ENCODE measurements around the gene SLC2A6.

Gene SLC2A6

DNA sequence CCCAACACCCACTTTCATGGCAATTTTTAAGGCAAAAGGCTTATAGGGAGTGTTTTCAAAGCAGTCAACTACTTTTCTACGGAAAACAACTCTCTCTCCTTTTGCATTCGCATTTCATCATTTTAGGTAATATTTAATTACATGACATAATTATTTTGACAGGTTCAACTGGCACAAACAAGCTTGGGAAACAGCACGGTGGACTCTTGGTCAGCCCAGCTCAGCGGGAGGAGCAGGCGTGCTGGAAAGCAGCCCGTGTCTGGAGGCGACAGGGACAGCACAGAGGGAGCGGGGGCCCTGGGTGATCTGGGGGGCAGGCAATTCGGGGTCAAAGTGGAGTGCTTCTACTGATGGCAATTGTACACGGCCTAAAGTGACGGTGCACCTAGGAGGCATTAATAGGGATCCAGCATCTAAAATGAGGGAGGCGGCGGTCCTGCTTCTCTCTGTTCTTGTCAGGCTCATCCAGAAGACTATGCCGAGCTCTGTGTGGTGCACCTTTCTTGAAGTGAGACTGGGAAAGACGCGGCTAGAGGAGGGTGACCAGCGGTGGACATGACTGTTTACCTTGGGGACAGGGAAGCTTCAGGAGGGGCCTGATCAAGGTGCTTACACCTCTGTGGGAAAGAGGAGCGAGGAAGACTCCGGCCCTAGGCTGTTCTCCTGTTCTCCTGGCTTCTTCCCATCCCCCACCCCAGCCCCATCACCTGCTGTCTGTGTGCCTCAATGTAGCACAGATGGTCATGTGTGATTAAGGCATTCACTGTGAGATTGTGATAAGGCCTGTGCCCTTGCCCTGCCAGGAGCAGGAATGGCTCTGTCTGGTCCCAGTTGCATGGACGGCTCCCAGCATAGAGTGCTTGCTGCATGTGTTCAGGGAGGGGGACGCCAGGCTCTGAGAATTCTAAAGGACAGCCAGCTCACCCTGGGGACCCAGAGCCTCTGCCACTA, 42.5 kb upstream of the SLC2A6 start:
- H3K36me3 ChIP-seq (ENCODE audit: control insufficient read depth in 1 of 2, insufficient read depth in 2 of 2, low read length in 2 of 2): no peaks in the 10 kb centered on the region
- peaks cover 0 to 5% of the 10 kb centered on the region in 2 donors for H3K4me1 ChIP-seq (ENCODE audit: control insufficient read depth in 1 of 2, insufficient read depth in 2 of 2, low read length in 2 of 2)
- no peak overlapping the region for H3K27ac ChIP-seq (ENCODE audit: low read length)
- H3K27me3 ChIP-seq (ENCODE audit: low read depth, low read length): no peaks in the 10 kb centered on the region
- H3K4me3 ChIP-seq (ENCODE audit: low read depth in 1 of 2, low read length in 2 of 2): no peak overlapping the region
- H3K9me3 ChIP-seq (ENCODE audit: control insufficient read depth in 1 of 2, low read length in 2 of 2): no peaks in the 10 kb centered on the region

DNA sequence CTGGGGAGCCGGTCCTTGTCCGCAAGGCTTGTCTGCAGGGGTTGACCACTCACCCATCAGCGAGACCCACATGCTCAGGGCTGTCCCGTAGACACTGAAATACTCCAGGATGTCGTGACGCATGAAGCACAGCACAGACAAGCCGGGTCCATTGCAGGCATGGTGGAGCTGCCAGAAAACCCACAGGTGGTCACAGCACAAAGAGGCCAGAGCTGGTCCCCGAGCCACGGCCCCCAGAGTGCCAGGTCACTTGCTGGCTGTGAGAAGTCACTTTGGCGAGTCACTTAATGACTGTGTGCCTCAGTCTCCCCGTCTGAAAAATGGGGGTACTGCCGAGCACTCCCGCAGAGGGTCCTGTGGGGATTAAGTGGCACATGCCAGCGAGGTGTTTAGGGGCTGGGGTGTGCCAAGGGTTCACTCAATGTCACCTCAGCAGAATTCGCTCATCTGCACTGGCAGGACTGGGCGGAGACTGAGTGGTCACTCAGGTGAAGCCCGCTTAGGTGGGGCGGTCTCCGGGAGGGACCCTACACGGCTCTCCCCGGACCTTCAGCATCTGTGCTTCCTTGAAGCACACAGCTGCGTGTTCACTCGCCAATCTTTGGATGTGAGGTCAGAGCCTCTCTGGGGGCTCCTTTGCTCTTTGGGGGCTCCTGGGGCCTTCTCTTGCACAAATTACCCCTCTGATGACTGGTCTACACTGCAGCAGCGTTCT, 41.4 kb upstream of the SLC2A6 start:
- no peaks in the 10 kb centered on the region for H3K36me3 ChIP-seq (ENCODE audit: control insufficient read depth in 1 of 2, insufficient read depth in 2 of 2, low read length in 2 of 2)
- no peaks in the 10 kb centered on the region for H3K9me3 ChIP-seq (ENCODE audit: control insufficient read depth in 1 of 2, low read length in 2 of 2)
- no peak overlapping the region for H3K4me3 ChIP-seq (ENCODE audit: low read depth in 1 of 2, low read length in 2 of 2)
- H3K27me3 ChIP-seq (ENCODE audit: low read depth, low read length): no peaks in the 10 kb centered on the region
- no peaks in the 10 kb centered on the region for H3K4me1 ChIP-seq (ENCODE audit: control insufficient read depth in 1 of 2, insufficient read depth in 2 of 2, low read length in 2 of 2)
- no peak overlapping the region for H3K27ac ChIP-seq (ENCODE audit: low read length)

DNA sequence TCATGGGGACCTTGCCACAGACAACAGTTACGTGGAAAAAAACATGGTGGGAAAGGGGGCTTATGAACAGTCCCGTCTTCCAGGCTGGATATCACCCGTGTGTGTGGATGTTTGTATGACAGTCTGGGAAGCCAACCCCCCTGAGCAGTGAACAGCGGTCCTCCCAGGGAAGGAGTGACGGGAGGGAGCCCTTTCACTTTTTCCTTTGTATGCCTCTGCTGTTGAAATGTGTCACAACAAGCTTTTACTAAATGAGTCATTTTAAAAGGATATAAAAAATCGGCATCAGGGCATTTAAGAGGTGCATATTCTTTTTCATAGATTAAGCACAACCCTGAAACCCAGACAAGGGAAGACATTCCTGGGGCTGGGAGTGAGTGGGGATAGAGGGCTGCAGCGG, 40.8 kb upstream of the SLC2A6 start:
- no peaks in the 10 kb centered on the region for H3K36me3 ChIP-seq (ENCODE audit: control insufficient read depth in 1 of 2, insufficient read depth in 2 of 2, low read length in 2 of 2)
- H3K27me3 ChIP-seq (ENCODE audit: low read depth, low read length): no peaks in the 10 kb centered on the region
- H3K4me3 ChIP-seq (ENCODE audit: low read depth in 1 of 2, low read length in 2 of 2): no peak overlapping the region
- no peaks in the 10 kb centered on the region for H3K4me1 ChIP-seq (ENCODE audit: control insufficient read depth in 1 of 2, insufficient read depth in 2 of 2, low read length in 2 of 2)
- no peaks in the 10 kb centered on the region for H3K9me3 ChIP-seq (ENCODE audit: control insufficient read depth in 1 of 2, low read length in 2 of 2)
- H3K27ac ChIP-seq (ENCODE audit: low read length): no peak overlapping the region

DNA sequence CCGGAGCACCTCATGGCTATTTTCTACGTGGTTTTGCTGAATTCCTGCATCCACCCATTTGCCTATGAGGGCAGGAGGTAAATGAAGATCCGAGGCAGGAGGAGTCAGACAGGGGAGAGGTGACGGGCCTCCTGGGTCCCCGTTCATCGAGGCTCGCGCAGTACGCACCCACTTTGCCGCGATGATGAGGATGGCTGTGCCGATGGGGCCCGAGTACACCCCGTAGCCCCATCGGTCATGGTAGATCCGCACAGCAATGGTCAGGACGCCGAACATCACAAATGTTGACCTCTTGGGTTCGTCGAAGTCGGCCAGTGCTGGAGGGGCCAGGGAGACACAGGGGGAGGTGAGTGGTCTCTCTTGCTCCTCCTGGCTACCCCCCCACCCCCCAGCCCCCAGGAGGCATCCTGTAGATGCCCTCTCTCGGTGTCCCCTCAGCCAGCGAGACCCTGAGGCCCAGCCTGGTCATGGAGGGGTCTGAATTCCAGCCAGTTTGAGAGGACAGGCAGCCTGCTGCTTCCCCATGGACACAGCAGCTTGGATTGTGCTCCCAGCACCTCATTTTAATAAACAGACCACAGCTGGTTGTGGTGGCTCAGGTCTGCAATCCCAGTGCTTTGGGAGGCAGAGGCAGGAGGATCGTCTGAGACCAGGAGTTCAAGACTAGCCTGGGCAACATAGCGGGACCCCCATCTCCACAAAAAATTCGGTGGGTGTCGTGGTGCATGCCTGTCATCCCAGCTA, 40.0 kb upstream of the SLC2A6 start:
- Histone ChIP-seq H3K36me3 (ENCODE audit: control insufficient read depth in 1 of 2, insufficient read depth in 2 of 2, low read length in 2 of 2) (no peaks in the 10 kb centered on the region), H3K27ac (ENCODE audit: low read length) (no peak overlapping the region), H3K9me3 (ENCODE audit: control insufficient read depth in 1 of 2, low read length in 2 of 2) (no peaks in the 10 kb centered on the region), H3K27me3 (ENCODE audit: low read depth, low read length) (no peaks in the 10 kb centered on the region), H3K4me1 (ENCODE audit: control insufficient read depth in 1 of 2, insufficient read depth in 2 of 2, low read length in 2 of 2) (no peaks in the 10 kb centered on the region), H3K4me3 (ENCODE audit: low read depth in 1 of 2, low read length in 2 of 2) (no peak overlapping the region)

DNA sequence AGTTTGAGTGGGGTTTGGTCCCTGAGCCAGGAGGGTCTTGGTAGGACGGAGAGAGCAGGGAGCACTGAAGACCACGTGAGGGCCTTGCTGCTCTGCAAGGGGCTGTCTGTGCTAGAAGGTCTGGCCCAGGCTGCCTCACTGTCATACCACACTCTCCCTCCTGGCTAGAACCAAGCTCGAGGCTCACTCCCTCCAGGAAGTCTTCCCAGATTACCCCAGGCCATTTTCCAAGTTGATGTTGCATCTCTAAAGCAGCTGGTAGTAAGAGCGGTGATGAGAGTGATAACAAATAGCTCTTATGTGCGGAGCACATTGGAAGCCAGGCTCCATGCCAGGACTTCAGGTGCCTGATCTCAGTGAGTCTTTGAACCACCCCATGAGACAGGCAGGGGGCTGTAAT, 39.3 kb upstream of the SLC2A6 start:
- H3K4me1 ChIP-seq (ENCODE audit: control insufficient read depth in 1 of 2, insufficient read depth in 2 of 2, low read length in 2 of 2): no peaks in the 10 kb centered on the region

DNA sequence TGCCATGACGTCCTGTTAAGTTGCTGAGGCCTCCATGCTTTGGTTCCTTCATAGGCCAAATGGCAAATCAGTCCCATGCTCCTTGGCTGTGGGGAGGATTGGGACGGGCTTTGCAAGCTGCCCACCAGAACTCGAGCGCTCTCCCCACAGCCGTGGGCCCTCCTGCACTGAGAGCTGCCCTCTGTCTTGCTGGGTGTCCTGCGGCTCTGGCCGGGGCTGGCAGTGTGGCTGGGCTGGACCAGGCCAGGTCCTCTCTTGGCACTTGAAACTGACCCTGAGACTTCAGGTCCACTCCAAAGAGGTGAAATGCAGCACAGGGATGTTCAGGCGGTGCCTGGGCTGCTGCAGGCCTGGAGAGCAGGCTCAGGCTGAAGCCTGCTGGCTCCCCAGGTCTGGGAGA, 38.8 kb upstream of the SLC2A6 start:
- H3K27ac ChIP-seq (ENCODE audit: low read length): no peak overlapping the region
- H3K4me1 ChIP-seq (ENCODE audit: control insufficient read depth in 1 of 2, insufficient read depth in 2 of 2, low read length in 2 of 2): no peaks in the 10 kb centered on the region
- no peaks in the 10 kb centered on the region for H3K36me3 ChIP-seq (ENCODE audit: control insufficient read depth in 1 of 2, insufficient read depth in 2 of 2, low read length in 2 of 2)
- no peaks in the 10 kb centered on the region for H3K27me3 ChIP-seq (ENCODE audit: low read depth, low read length)
- no peak overlapping the region for H3K4me3 ChIP-seq (ENCODE audit: low read depth in 1 of 2, low read length in 2 of 2)
- H3K9me3 ChIP-seq (ENCODE audit: control insufficient read depth in 1 of 2, low read length in 2 of 2): no peaks in the 10 kb centered on the region

More for the DNA sequence above, 39.3 kb upstream of the SLC2A6 start:
- H3K9me3 ChIP-seq (ENCODE audit: control insufficient read depth in 1 of 2, low read length in 2 of 2): no peaks in the 10 kb centered on the region
- H3K27ac ChIP-seq (ENCODE audit: low read length): no peak overlapping the region
- no peaks in the 10 kb centered on the region for H3K36me3 ChIP-seq (ENCODE audit: control insufficient read depth in 1 of 2, insufficient read depth in 2 of 2, low read length in 2 of 2)
- H3K4me3 ChIP-seq (ENCODE audit: low read depth in 1 of 2, low read length in 2 of 2): no peak overlapping the region
- H3K27me3 ChIP-seq (ENCODE audit: low read depth, low read length): no peaks in the 10 kb centered on the region

DNA sequence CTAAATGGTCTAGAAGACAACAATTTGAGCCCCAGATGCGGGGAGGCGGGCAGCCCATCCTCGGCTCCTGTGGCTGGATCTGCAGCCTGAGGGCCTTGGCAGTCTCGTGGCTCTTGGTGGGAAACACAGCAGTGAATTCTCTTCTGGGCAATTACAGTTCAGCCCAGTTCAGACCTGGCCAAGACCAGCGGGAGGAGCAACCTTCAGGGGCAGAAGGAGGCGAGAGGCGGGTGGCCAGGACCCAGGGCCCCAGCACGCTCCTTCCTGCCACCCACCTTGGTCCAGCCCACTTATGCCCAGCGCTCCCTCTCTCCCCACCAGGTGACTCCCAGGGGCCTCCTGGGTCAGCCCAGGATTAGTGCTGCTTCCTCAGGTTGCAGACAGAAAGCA, 38.1 kb upstream of the SLC2A6 start:
- Histone ChIP-seq H3K27me3 (ENCODE audit: low read depth, low read length) (no peaks in the 10 kb centered on the region), H3K4me1 (ENCODE audit: control insufficient read depth in 1 of 2, insufficient read depth in 2 of 2, low read length in 2 of 2) (no peaks in the 10 kb centered on the region), H3K27ac (ENCODE audit: low read length) (no peak overlapping the region)

DNA sequence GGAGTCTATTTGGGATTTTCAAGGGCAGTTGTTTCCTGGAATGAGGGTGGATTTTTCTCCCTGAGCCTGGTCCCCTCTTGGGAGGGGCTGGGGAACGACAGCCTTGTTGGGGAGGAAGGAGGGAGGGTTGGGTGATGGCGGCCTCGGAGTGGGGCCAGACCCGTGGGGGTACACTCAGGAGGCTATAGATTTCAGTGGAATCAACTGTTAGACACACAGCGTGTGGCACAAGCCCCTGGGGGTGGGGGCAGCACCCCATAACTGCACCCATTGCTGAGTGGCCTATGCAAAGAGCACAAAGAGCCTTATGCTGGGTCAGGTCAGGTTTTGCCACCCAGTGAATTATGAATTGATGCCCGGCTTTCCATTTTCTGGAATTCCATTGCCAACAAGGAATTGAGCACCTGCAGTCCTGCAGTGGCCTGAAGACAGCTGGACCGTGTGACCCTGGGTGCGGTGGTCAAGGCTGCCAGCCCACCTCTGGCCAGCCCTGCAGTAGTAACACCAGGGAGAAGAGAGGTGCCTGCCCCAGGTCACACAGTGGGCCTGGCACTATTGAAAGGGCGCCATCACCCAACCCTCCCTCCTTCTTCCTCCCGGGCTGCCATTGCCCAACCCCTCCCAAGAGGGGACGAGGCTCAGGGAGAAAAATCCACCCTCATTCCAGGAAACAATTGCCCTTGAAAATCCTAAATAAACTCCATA, 37.5 kb upstream of the SLC2A6 start:
- no peaks in the 10 kb centered on the region for H3K27me3 ChIP-seq (ENCODE audit: low read depth, low read length)
- H3K9me3 ChIP-seq (ENCODE audit: control insufficient read depth in 1 of 2, low read length in 2 of 2): no peaks in the 10 kb centered on the region
- no peak overlapping the region for H3K27ac ChIP-seq (ENCODE audit: low read length)
- no peak overlapping the region for H3K4me3 ChIP-seq (ENCODE audit: low read depth in 1 of 2, low read length in 2 of 2)
- H3K36me3 ChIP-seq (ENCODE audit: control insufficient read depth in 1 of 2, insufficient read depth in 2 of 2, low read length in 2 of 2): no peaks in the 10 kb centered on the region
- H3K4me1 ChIP-seq (ENCODE audit: control insufficient read depth in 1 of 2, insufficient read depth in 2 of 2, low read length in 2 of 2): no peaks in the 10 kb centered on the region

More for the DNA sequence above, 38.1 kb upstream of the SLC2A6 start:
- Histone ChIP-seq H3K9me3 (ENCODE audit: control insufficient read depth in 1 of 2, low read length in 2 of 2) (no peaks in the 10 kb centered on the region), H3K4me3 (ENCODE audit: low read depth in 1 of 2, low read length in 2 of 2) (no peak overlapping the region), H3K36me3 (ENCODE audit: control insufficient read depth in 1 of 2, insufficient read depth in 2 of 2, low read length in 2 of 2) (no peaks in the 10 kb centered on the region)

DNA sequence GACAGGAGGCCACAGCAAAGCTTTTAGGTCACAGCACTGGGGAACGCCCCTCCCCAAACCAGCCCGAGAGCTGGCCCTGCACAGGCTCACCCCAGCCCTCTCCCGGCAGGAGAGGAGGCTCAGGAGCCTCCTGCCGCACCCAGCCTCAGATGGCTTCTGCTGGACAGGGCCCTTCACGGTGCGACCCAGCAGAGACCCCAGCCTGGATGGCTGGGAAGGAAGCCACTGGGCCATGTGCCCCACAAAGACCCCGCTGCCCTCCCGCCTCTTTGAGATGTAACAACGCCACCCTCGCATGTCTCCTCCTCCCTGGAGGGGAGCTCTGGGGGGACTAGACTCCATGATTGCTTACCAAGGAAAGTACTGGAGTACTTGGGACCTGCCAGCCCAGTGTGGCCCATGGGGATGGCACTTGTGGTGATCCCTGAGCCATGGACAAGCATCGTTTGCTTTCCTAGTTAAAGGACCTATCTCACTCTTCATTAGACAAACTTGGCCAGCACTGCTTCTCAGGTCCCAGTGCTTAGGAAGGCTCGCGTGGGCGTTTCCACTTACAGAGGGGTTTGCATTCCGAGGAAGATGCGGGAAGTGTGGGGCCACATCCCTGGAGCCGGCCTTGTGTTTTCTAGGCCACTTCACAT, 36.8 kb upstream of the SLC2A6 start:
- no peaks in the 10 kb centered on the region for H3K36me3 ChIP-seq (ENCODE audit: control insufficient read depth in 1 of 2, insufficient read depth in 2 of 2, low read length in 2 of 2)
- H3K27ac ChIP-seq (ENCODE audit: low read length): no peak overlapping the region
- no peaks in the 10 kb centered on the region for H3K27me3 ChIP-seq (ENCODE audit: low read depth, low read length)
- no peaks in the 10 kb centered on the region for H3K9me3 ChIP-seq (ENCODE audit: control insufficient read depth in 1 of 2, low read length in 2 of 2)
- H3K4me1 ChIP-seq (ENCODE audit: control insufficient read depth in 1 of 2, insufficient read depth in 2 of 2, low read length in 2 of 2): no peaks in the 10 kb centered on the region
- no peak overlapping the region for H3K4me3 ChIP-seq (ENCODE audit: low read depth in 1 of 2, low read length in 2 of 2)

DNA sequence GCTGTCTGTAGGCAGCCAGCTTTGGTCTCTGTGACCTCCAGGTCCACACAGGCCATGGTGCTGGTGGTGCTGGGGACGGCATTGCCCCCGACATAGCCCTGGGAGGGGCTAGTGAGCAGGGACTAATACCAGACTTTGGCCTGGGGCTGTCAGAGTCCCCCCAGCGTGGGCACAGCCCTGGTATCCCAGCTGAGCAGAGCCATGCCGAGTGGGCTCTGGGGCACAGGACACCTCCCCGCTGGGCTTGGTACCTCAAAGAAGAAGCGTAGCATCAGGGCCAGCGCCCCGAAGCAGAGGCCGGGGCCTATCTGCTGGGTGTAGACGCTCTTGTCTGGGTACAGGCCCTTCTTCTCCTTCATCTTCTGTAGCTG, 36.3 kb upstream of the SLC2A6 start:
- H3K4me3 ChIP-seq (ENCODE audit: low read depth in 1 of 2, low read length in 2 of 2): no peak overlapping the region
- no peaks in the 10 kb centered on the region for H3K27me3 ChIP-seq (ENCODE audit: low read depth, low read length)
- H3K36me3 ChIP-seq (ENCODE audit: control insufficient read depth in 1 of 2, insufficient read depth in 2 of 2, low read length in 2 of 2): no peaks in the 10 kb centered on the region
- H3K4me1 ChIP-seq (ENCODE audit: control insufficient read depth in 1 of 2, insufficient read depth in 2 of 2, low read length in 2 of 2): no peaks in the 10 kb centered on the region
- no peaks in the 10 kb centered on the region for H3K9me3 ChIP-seq (ENCODE audit: control insufficient read depth in 1 of 2, low read length in 2 of 2)
- no peak overlapping the region for H3K27ac ChIP-seq (ENCODE audit: low read length)
